IMR-90 (cell line): ENCODE data around the gene SBF2. TPM values are rescaled to one million over a fixed set of nuclear protein-coding genes. Genes with fewer than 3 reads are reported as not detected.

ENCODE experiments used
- ATAC-seq: fragments of 200-7000 bp; cut with Tn5 transposase; 2 replicates; pipeline ENCODE4 v1.9.1; 2020; ENCODE audit warnings: low read depth, mild to moderate bottlenecking, moderate library complexity
- BruUV-seq: library from RNA; stranded (reverse); fragments of 400-500 nt; replicated peaks from 2 replicates; lab custom pipeline; 2021; lab: Mats Ljungman, UMichigan
- CTCF ChIA-PET: fragments of 300-600 bp; formaldehyde crosslinking; extraction: SDS; loops from one replicate; lab custom pipeline; 2021; ENCODE audit warnings: antibody characterized with exemption; lab: Yijun Ruan, JAX
- POLR2A ChIA-PET: fragments of 300-600 bp; sonication (Branson Sonifier 250); formaldehyde crosslinking; loops from one replicate; lab custom pipeline; 2022; ENCODE audit warnings: antibody characterized with exemption; ENCODE audit not compliant: unreplicated experiment; lab: Charles Lee
- DNase-seq: peaks from one replicate; pipeline ENCODE4 v3.0.0; 2013
- H2AFZ ChIP-seq: replicated peaks from 2 replicates; pipeline ENCODE3; 2013; ENCODE audit warnings: low read length, mild to moderate bottlenecking; ENCODE audit not compliant: poor library complexity
- H2AK5ac ChIP-seq: 2 replicates; pipeline ENCODE4 v1.6.1; 2013; ENCODE audit warnings: low read depth, low read length, inconsistent platforms
- H2AK9ac ChIP-seq: replicated peaks from 2 replicates; pipeline ENCODE3; 2013; ENCODE audit warnings: mild to moderate bottlenecking, low read depth, low read length, moderate library complexity; ENCODE audit not compliant: poor library complexity
- H2BK120ac ChIP-seq: 2 replicates; pipeline ENCODE4 v1.6.1; 2013; ENCODE audit warnings: low read depth, low read length, inconsistent platforms
- H2BK15ac ChIP-seq: 3 replicates; pipeline ENCODE4 v1.6.1; 2013; ENCODE audit warnings: low read depth, low read length, inconsistent platforms
- H2BK20ac ChIP-seq: 2 replicates; pipeline ENCODE4 v1.6.1; 2013; ENCODE audit warnings: low read depth, mild to moderate bottlenecking, inconsistent platforms, low read length, moderate library complexity
- H2BK5ac ChIP-seq: 2 replicates; pipeline ENCODE4 v1.6.1; 2013; ENCODE audit warnings: mild to moderate bottlenecking, low read depth, low read length, inconsistent platforms; ENCODE audit not compliant: poor library complexity, severe bottlenecking
- H3K14ac ChIP-seq: replicated peaks from 2 replicates; pipeline ENCODE4 v1.6.1; 2013; ENCODE audit warnings: low read depth, low read length, inconsistent platforms
- H3K18ac ChIP-seq: 2 replicates; pipeline ENCODE4 v1.6.1; 2013; ENCODE audit warnings: low read depth, low read length, control low read depth
- H3K23ac ChIP-seq: 2 replicates; pipeline ENCODE4 v1.6.1; 2013; ENCODE audit warnings: low read depth, low read length, inconsistent platforms
- H3K27ac ChIP-seq: 2 replicates; pipeline ENCODE4 v1.5.1; 2013; ENCODE audit warnings: mild to moderate bottlenecking, control low read depth, low read length; ENCODE audit not compliant: insufficient read depth
- H3K27me3 ChIP-seq: 2 replicates; pipeline ENCODE4 v1.6.1; 2013; ENCODE audit warnings: low read length; ENCODE audit not compliant: control insufficient read depth, insufficient read depth
- H3K36me3 ChIP-seq: 2 replicates; pipeline ENCODE4 v1.6.1; 2013; ENCODE audit warnings: low read length, mixed read lengths; ENCODE audit not compliant: control insufficient read depth, insufficient read depth
- H3K4ac ChIP-seq: 2 replicates; pipeline ENCODE4 v1.6.1; 2013; ENCODE audit warnings: low read depth, low read length, inconsistent platforms
- H3K4me1 ChIP-seq: 2 replicates; pipeline ENCODE4 v1.6.1; 2013; ENCODE audit warnings: low read length, mixed read lengths; ENCODE audit not compliant: control insufficient read depth, insufficient read depth
- H3K4me2 ChIP-seq: 2 replicates; pipeline ENCODE4 v1.6.1; 2013; ENCODE audit warnings: low read depth, mild to moderate bottlenecking, control low read depth, low read length, moderate library complexity
- H3K4me3 ChIP-seq: 2 replicates; pipeline ENCODE4 v1.5.1; 2013; ENCODE audit warnings: low read depth, mild to moderate bottlenecking, control low read depth, low read length, moderate library complexity; ENCODE audit not compliant: insufficient read depth
- H3K56ac ChIP-seq: 2 replicates; pipeline ENCODE4 v1.6.1; 2013; ENCODE audit warnings: low read length, inconsistent platforms; ENCODE audit not compliant: insufficient read depth; ENCODE audit errors: extremely low read depth
- H3K79me1 ChIP-seq, 2 experiments: 2 replicates each; pipeline ENCODE4 v1.6.1; 2013; ENCODE audit warnings: low read length in 2 of 2, inconsistent platforms in 1 of 2, low read depth in 1 of 2
- H3K9ac ChIP-seq: 2 replicates; pipeline ENCODE4 v1.6.1; 2013; ENCODE audit warnings: low read depth, low read length, control low read depth
- H3K9me1 ChIP-seq: 2 replicates; pipeline ENCODE4 v1.6.1; 2013; ENCODE audit warnings: low read length, inconsistent platforms; ENCODE audit not compliant: insufficient read depth
- H3K9me3 ChIP-seq: 2 replicates; pipeline ENCODE4 v1.6.1; 2013; ENCODE audit warnings: low read length; ENCODE audit not compliant: control insufficient read depth, insufficient read depth
- H4K20me1 ChIP-seq: 2 replicates; pipeline ENCODE4 v1.6.1; 2013; ENCODE audit warnings: low read length, inconsistent platforms; ENCODE audit not compliant: insufficient read depth
- H4K5ac ChIP-seq: 2 replicates; pipeline ENCODE4 v1.6.1; 2013; ENCODE audit warnings: mild to moderate bottlenecking, low read depth, low read length, control low read depth
- H4K8ac ChIP-seq, 2 experiments: 2 replicates each; pipeline ENCODE4 v1.6.1; 2013; ENCODE audit warnings: low read depth in 2 of 2, low read length in 2 of 2, control low read depth in 1 of 2, inconsistent platforms in 1 of 2
- H4K91ac ChIP-seq: 2 replicates; pipeline ENCODE4 v1.6.1; 2013; ENCODE audit warnings: low read depth, low read length, inconsistent platforms; ENCODE audit not compliant: insufficient read depth
- BHLHE40 ChIP-seq: fragments of 150-350 bp; IDR thresholded peaks from 2 replicates; pipeline ENCODE4 v1.6.1; 2016; ENCODE audit warnings: mild to moderate bottlenecking, low read depth, low read length
- CEBPB ChIP-seq: IDR thresholded peaks from 2 replicates; pipeline ENCODE4 v1.6.1; 2012; ENCODE audit warnings: low read depth, low read length, improper control_type of control experiment
- CHD1 ChIP-seq: IDR thresholded peaks from 2 replicates; pipeline ENCODE4 v1.6.1; 2012; ENCODE audit warnings: low read depth, low read length, improper control_type of control experiment
- FOS ChIP-seq: fragments of 150-350 bp; IDR thresholded peaks from 2 replicates; pipeline ENCODE4 v1.6.1; 2016; ENCODE audit warnings: low read depth, low read length
- MAFK ChIP-seq: IDR thresholded peaks from 2 replicates; pipeline ENCODE4 v1.6.1; 2012; ENCODE audit warnings: low read depth, low read length, improper control_type of control experiment
- MAZ ChIP-seq: IDR thresholded peaks from 2 replicates; pipeline ENCODE4 v1.6.1; 2012; ENCODE audit warnings: low read depth, mild to moderate bottlenecking, low read length, improper control_type of control experiment, moderate library complexity, borderline replicate concordance
- MXI1 ChIP-seq: IDR thresholded peaks from 2 replicates; pipeline ENCODE4 v1.6.1; 2012; ENCODE audit warnings: low read depth, mild to moderate bottlenecking, low read length, moderate library complexity, borderline replicate concordance
- NFE2L2 ChIP-seq: fragments of 150-350 bp; IDR thresholded peaks from 2 replicates; pipeline ENCODE4 v1.6.1; 2016; ENCODE audit warnings: low read depth, mild to moderate bottlenecking, low read length
- POLR2A ChIP-seq: IDR thresholded peaks from 2 replicates; pipeline ENCODE4 v1.6.1; 2012; ENCODE audit warnings: mild to moderate bottlenecking, low read depth, low read length
- RAD21 ChIP-seq: IDR thresholded peaks from 2 replicates; pipeline ENCODE4 v1.6.1; 2012; ENCODE audit warnings: low read length, improper control_type of control experiment
- RCOR1 ChIP-seq: IDR thresholded peaks from 2 replicates; pipeline ENCODE4 v1.6.1; 2012; ENCODE audit warnings: mild to moderate bottlenecking, low read length, improper control_type of control experiment; ENCODE audit not compliant: insufficient replicate concordance
- RFX5 ChIP-seq: IDR thresholded peaks from 2 replicates; pipeline ENCODE4 v1.8.0; 2012; ENCODE audit warnings: low read depth, mild to moderate bottlenecking, low read length, moderate library complexity
- SMC3 ChIP-seq: fragments of 150-350 bp; IDR thresholded peaks from 2 replicates; pipeline ENCODE4 v1.6.1; 2016; ENCODE audit warnings: low read depth, mild to moderate bottlenecking, antibody characterized with exemption, low read length, moderate library complexity
- WGBS, 2 experiments: methylation state at CpG; one replicate each; pipeline versions ENCODE4 v1.1.5 to v1.1.7; 2013; ENCODE audit warnings: missing lambda C conversion rate in 2 of 2; ENCODE audit not compliant: insufficient read length in 1 of 2; ENCODE audit errors: extremely low coverage in 2 of 2; 5-methylcytosine and 5-hydroxymethylcytosine counted together
- dilution Hi-C: fragments of 300-500 bp; cut with HindIII; formaldehyde crosslinking; loops from one replicate; pipeline ENCODE4 v1.14.3; 2018; ENCODE audit warnings: low sequenced_read_pairs; ENCODE audit not compliant: unreplicated experiment
- in situ Hi-C: fragments of 300-500 bp; cut with MboI; formaldehyde crosslinking; loops from 3 replicates; pipeline ENCODE4 v1.14.3; 2019; ENCODE audit warnings: low sequenced_read_pairs, inconsistent platforms, mixed read lengths
- intact Hi-C: fragments of 100-400 bp; cut with micrococcal nuclease; formaldehyde crosslinking; loops from 2 replicates; pipeline ENCODE4 v1.10.0; 2022
- polyA plus RNA-seq, 3 experiments: library from polyadenylated mRNA; depleted of rRNA; stranded (reverse); fragments of >200 nt; gene quantifications; 2 replicates each; pipeline ENCODE4 v1.2.3, GENCODE V29; 2012; ENCODE audit warnings: low replicate concordance in 1 of 3
- total RNA-seq: library from RNA; depleted of rRNA; stranded (reverse); fragments of >200 nt; gene quantifications from 2 replicates; pipeline ENCODE4 v1.2.3, GENCODE V29; 2012
- TF ChIP-seq, protein P1 (sequence below): fragments of 150-350 bp; IDR thresholded peaks from 2 replicates; pipeline ENCODE4 v1.6.1; 2017; ENCODE audit warnings: mild to moderate bottlenecking, antibody characterized with exemption, low read length, low read depth
- TF ChIP-seq, protein P2 (sequence below): fragments of 150-350 bp; IDR thresholded peaks from 2 replicates; pipeline ENCODE4 v1.6.1; 2016; ENCODE audit warnings: low read depth, mild to moderate bottlenecking, low read length, moderate library complexity, borderline replicate concordance

SBF2 gene
- total and polyA plus RNA-seq, 2 of the 4 experiments (the other 2 are of a cell fraction) = 23.8 to 51.8 TPM

DNA sequence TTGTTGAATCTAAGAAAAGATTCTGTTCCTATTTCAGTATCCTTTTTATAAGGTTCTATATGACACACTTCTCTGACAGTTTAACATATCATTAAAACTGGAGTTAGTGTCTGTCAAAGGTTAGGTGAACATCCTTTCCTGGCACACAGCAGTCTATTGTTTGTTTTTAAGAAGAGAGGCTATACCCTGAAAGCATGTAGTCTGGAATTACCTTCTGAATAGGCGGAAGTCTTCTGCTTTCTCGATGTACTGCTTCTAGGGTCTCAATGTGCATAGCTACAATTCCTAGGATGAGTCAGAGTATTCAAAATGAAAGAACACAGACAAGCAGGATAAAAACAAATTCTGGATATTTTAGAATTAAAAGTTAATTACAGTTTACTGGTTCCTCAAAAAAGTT is 441.6 kb downstream of the SBF2 start (continued):
- no peak for TF ChIP-seq MAFK
- TF ChIP-seq POLR2A = no peak
- no peak for TF ChIP-seq MAZ
- TF ChIP-seq CEBPB = no peak
- no peak for TF ChIP-seq RAD21

DNA sequence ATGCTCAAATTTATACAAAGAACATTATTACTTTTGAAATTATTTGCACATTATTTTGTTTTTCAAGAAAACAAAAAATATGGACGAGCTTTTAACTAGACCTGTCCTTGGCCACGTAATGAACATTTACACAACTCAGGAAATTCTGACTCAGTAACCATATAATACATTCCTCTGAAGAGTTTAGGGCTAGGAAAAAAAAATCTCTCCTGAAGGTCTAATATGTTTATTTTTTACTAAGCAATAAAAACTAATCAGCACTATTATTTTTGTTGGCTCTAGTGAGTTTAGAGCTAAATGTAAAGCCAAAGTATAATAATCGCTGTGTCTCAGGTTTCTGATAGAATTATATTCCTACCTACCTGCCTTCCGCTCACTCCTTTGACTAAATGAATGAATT is 442.7 kb downstream of the SBF2 start:
- in situ Hi-C loops = no loop called here
- H2AFZ ChIP-seq = no peak overlapping the region
- H3K9me1 ChIP-seq = peaks cover 7% of the 10 kb centered on the region
- no peak overlapping the region for H2BK120ac ChIP-seq
- H3K56ac ChIP-seq = no peak overlapping the region
- H3K4me2 ChIP-seq = no peak overlapping the region
- no peak overlapping the region for H3K4ac ChIP-seq
- no peak overlapping the region for H3K23ac ChIP-seq
- ATAC-seq = no peak
- H3K27me3 ChIP-seq = no peaks in the 10 kb centered on the region
- H3K4me1 ChIP-seq = peaks cover 12% of the 10 kb centered on the region
- no peak overlapping the region for H3K14ac ChIP-seq
- H3K9ac ChIP-seq = no peak overlapping the region
- H2BK15ac ChIP-seq = no peak overlapping the region
- H2AK5ac ChIP-seq = no peak overlapping the region
- BruUV-seq = no TSS peak
- H3K18ac ChIP-seq = peak overlapping the region; percentile 93; the same call in 1 of the 2 replicates
- H2BK5ac ChIP-seq = peak overlapping the region; percentile 98
- no peaks in the 10 kb centered on the region for H4K20me1 ChIP-seq
- H3K4me3 ChIP-seq = no peak overlapping the region
- H4K91ac ChIP-seq = no peak overlapping the region
- dilution Hi-C loops = no loop called here
- H2AK9ac ChIP-seq = no peak overlapping the region
- H4K8ac ChIP-seq = no peak overlapping the region
- WGBS, 2 experiments = no CpG with 5 or more reads among the region's 4 CpGs
- no peak overlapping the region for H2BK20ac ChIP-seq
- H3K9me3 ChIP-seq = no peaks in the 10 kb centered on the region
- CTCF ChIA-PET = interaction anchor here (0.6 kb wide), 1 partner anchor 21 kb away, joined by 4 read pairs; no protein-coding TSS in a partner anchor
- H3K27ac ChIP-seq = no peak overlapping the region
- intact Hi-C loops = loop anchor here (10.0 kb wide), 1 partner anchor 223 kb away; no protein-coding TSS in a partner anchor
- POLR2A ChIA-PET = no interaction called here
- peaks cover 7% of the 10 kb centered on the region for H3K36me3 ChIP-seq
- peak; percentile 41 for DNase-seq
- H3K79me1 ChIP-seq = peaks cover 0 to 18% of the 10 kb centered on the region in 2 experiments; a peak in 2 of 4 replicates
- H4K5ac ChIP-seq = peak overlapping the region; percentile 87; the same call in 1 of the 2 replicates
- TF ChIP-seq, protein P1, sequence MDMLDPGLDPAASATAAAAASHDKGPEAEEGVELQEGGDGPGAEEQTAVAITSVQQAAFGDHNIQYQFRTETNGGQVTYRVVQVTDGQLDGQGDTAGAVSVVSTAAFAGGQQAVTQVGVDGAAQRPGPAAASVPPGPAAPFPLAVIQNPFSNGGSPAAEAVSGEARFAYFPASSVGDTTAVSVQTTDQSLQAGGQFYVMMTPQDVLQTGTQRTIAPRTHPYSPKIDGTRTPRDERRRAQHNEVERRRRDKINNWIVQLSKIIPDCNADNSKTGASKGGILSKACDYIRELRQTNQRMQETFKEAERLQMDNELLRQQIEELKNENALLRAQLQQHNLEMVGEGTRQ = no peak
- TF ChIP-seq CEBPB = no peak
- TF ChIP-seq RAD21 = no peak
- no peak for TF ChIP-seq RFX5
- no peak for TF ChIP-seq SMC3
- TF ChIP-seq RCOR1 = no peak
- TF ChIP-seq NFE2L2 = no peak
- no peak for TF ChIP-seq MAZ
- TF ChIP-seq BHLHE40 = no peak
- TF ChIP-seq MXI1 = no peak
- TF ChIP-seq POLR2A = no peak
- no peak for TF ChIP-seq FOS
- TF ChIP-seq, protein P2, sequence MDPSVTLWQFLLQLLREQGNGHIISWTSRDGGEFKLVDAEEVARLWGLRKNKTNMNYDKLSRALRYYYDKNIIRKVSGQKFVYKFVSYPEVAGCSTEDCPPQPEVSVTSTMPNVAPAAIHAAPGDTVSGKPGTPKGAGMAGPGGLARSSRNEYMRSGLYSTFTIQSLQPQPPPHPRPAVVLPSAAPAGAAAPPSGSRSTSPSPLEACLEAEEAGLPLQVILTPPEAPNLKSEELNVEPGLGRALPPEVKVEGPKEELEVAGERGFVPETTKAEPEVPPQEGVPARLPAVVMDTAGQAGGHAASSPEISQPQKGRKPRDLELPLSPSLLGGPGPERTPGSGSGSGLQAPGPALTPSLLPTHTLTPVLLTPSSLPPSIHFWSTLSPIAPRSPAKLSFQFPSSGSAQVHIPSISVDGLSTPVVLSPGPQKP = no peak
- no peak for TF ChIP-seq CHD1
